AG10803 (cell line): ENCODE results near the gene TMEM225.

Experiments
- DNase-seq: peaks from one replicate; pipeline ENCODE4 v3.0.0; 2010; ENCODE audit warnings: low read depth
- H3K4me3 ChIP-seq: 2 replicates; pipeline ENCODE4 v1.5.1; 2011; ENCODE audit warnings: mild to moderate bottlenecking, low read length, control low read depth
- TF ChIP-seq, protein P1 (sequence below): conservative IDR thresholded peaks from 2 replicates; pipeline ENCODE4 v1.5.1; 2011; ENCODE audit warnings: mild to moderate bottlenecking, low read length, control low read depth, inconsistent platforms

The TMEM225 gene

DNA sequence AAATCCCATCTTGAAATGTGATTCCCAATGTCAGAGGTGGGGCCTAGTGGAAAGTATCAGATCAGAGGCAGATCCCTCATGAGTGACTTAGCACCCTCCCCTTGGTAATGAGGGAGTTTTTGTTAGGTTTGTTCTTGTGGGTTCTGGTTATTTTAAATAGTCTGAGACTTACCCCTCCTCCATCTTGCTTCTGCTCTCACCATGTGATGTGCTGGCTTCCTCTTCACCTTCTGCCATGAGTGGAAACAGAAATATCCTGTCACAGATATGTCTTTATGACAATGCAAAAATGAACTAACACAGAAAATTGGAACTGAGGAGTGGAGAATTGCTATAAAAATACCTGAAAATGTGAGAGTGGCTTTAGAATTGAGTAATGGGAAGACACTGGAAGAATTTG is 33.1 kb downstream of the TMEM225 start:
- no peak for DNase-seq
- TF ChIP-seq, protein P1, sequence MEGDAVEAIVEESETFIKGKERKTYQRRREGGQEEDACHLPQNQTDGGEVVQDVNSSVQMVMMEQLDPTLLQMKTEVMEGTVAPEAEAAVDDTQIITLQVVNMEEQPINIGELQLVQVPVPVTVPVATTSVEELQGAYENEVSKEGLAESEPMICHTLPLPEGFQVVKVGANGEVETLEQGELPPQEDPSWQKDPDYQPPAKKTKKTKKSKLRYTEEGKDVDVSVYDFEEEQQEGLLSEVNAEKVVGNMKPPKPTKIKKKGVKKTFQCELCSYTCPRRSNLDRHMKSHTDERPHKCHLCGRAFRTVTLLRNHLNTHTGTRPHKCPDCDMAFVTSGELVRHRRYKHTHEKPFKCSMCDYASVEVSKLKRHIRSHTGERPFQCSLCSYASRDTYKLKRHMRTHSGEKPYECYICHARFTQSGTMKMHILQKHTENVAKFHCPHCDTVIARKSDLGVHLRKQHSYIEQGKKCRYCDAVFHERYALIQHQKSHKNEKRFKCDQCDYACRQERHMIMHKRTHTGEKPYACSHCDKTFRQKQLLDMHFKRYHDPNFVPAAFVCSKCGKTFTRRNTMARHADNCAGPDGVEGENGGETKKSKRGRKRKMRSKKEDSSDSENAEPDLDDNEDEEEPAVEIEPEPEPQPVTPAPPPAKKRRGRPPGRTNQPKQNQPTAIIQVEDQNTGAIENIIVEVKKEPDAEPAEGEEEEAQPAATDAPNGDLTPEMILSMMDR, result no peak

DNA sequence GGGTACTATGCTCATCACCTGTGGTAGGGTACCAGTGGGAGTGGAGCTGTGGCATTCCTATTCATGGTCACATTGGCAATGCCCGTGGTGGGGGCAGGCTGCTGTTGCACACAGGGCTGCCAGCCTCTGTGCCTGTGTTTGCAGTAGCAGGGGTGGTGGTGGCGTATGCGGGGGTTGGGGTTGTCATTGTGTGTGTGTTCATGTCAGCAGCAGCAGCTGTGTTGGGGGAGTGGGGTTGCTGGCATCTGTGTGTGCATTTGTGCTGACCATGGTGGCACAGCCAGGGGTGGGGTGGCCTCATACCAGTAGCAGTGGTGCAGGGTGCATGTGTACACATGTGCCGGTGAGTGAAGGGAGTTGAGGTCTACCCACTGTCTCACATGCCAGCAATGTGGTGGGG is 34.4 kb downstream of the TMEM225 start:
- TF ChIP-seq, protein P1, result no peak
- H3K4me3 ChIP-seq, result no peak overlapping the region
- DNase-seq, result no peak

More for the DNA sequence above, 33.1 kb downstream of the TMEM225 start:
- no peak overlapping the region for H3K4me3 ChIP-seq

DNA sequence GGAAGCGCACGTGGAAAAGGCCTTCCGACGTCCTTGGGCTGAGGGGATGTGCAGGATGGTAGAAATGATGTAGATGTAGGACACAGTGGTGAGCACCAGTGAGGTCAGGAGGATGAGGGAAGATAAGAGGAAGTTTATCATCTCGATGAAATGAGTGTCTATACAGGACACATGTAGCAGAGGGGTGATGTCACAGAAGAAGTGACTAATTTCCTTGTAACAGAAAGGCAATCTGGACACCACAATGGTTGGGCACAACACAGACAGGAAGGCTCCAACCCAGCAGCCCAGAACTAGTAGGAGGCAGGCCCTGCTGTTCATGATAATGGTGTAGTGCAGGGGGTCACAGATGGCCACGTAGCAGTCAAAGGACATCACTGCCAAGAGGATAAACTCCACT is 44.3 kb downstream of the TMEM225 start:
- TF ChIP-seq, protein P1, result no peak
- H3K4me3 ChIP-seq, result no peak overlapping the region
- DNase-seq, result no peak

DNA sequence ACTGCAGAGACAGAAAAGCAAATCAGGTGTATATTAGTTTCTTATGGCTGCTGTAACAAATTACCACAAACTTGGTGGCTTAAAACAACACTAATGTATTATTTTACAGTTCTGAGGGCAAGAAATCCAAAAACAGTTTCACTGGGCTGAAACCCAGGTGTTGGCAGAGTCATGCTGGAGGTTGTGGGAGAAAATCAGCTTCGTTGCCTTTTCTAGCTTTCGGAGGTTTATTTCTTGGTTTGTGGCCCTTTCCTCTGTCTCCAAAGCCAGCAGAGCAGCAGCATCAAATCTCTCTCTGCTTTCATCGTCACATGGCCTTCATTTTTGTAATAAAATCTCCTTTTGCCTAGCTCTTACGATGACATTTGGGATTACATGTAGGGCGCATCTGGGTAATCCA is 46.3 kb downstream of the TMEM225 start:
- TF ChIP-seq, protein P1, result no peak
- DNase-seq, result no peak
- no peak overlapping the region for H3K4me3 ChIP-seq

DNA sequence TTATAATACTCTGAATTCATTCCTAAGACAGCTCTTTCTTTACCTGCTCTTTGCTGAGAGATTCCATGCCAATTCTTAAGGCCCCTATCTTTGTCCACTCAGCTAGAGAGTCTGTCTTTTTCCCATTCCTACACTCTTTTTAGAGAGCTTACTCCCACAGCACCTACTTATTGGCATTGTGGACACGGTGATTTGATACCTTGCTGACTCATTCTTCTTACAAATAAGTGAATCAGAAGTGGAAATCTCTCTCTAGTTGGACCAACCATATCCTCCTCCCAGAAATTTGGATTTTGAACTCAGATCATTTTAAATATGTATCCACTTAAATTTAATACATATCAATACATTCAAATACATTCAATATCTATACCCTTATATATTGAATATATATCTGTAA is 46.8 kb downstream of the TMEM225 start:
- DNase-seq, result no peak
- no peak overlapping the region for H3K4me3 ChIP-seq
- TF ChIP-seq, protein P1, result no peak

DNA sequence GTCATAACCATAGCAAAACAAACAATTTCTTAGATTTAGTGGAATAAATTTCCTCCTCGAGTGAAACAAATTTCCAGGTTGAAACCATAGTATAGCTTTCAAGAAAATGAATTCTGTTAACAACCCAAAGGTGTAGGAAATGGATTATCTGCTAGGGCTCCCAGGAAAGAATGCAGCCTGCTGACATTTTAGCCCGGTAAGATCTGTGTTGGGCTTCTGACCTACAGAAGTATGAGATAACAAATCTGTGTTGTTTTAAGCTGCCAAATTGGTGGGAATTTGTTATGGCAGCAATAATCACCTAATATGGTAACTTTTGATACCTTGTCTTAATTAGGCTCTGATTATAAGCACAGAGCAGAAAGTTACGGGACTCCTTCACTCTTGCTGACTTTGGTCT is 47.3 kb downstream of the TMEM225 start:
- TF ChIP-seq, protein P1, result no peak
- DNase-seq, result no peak
- H3K4me3 ChIP-seq, result no peak overlapping the region

DNA sequence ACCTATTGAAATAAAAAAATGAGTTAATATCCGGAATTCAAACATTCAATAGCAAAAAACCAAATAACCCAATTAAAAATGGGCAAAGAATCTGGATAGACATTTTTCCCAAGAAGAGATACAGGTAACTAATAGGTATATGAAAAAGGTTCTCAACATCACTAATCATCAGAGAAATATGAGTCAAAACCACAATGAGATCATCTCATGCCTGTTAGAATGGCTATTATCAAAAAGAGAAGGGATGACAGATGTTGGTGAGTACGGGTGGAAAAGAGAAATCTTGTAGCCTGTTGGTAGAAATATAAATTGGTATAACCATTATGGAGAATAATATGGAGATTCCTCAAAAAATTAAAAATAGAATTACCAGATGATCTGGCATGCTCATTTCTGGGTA is 52.4 kb downstream of the TMEM225 start:
- TF ChIP-seq, protein P1, result no peak
- H3K4me3 ChIP-seq, result no peak overlapping the region
- no peak for DNase-seq
